Astrocyte (in vitro differentiated cells and primary cell): Measurements from ENCODE around the gene C12orf76. TPM values are rescaled to one million over a fixed set of nuclear protein-coding genes. Genes with fewer than 3 reads are reported as not detected.
A peak's percentile ranks its signal among the peaks of the same experiment; 100 is the strongest.

Experiments used
- DNase-seq: peaks from one replicate; pipeline ENCODE4 v3.0.0-alpha.2; 2010; ENCODE audit warnings: low read depth
- FAIRE-seq: peaks from 2 replicates; lab custom pipeline; 2011; peaks lifted over from hg19 to GRCh38; lab: Jason Lieb, UNC
- H2AFZ ChIP-seq: 2 replicates; pipeline ENCODE4 v1.6.0; 2012; ENCODE audit warnings: low read depth, low read length, inconsistent platforms
- H3K27ac ChIP-seq: 2 replicates; pipeline ENCODE4 v1.5.1; 2011; ENCODE audit warnings: low read depth, low read length, inconsistent platforms
- H3K27me3 ChIP-seq: 2 replicates; pipeline ENCODE4 v1.6.0; 2011; ENCODE audit warnings: low read length, inconsistent platforms; ENCODE audit not compliant: insufficient read depth
- H3K36me3 ChIP-seq: 2 replicates; pipeline ENCODE4 v1.5.1; 2011; ENCODE audit warnings: low read length, inconsistent platforms; ENCODE audit not compliant: insufficient read depth
- H3K4me1 ChIP-seq: 2 replicates; pipeline ENCODE4 v1.5.1; 2011; ENCODE audit warnings: low read length, inconsistent platforms; ENCODE audit not compliant: insufficient read depth
- H3K4me2 ChIP-seq: 2 replicates; pipeline ENCODE4 v1.6.0; 2012; ENCODE audit warnings: low read length, inconsistent platforms
- H3K4me3 ChIP-seq: 2 replicates; pipeline ENCODE4 v1.5.1; 2011; ENCODE audit warnings: low read depth, mild to moderate bottlenecking, low read length, inconsistent platforms; ENCODE audit not compliant: insufficient read depth
- H3K79me2 ChIP-seq: 2 replicates; pipeline ENCODE4 v1.6.0; 2012; ENCODE audit warnings: mild to moderate bottlenecking, low read length, inconsistent platforms; ENCODE audit not compliant: insufficient read depth
- H3K9ac ChIP-seq: 2 replicates; pipeline ENCODE4 v1.6.0; 2012; ENCODE audit warnings: mild to moderate bottlenecking, low read length, inconsistent platforms
- H3K9me3 ChIP-seq: 2 replicates; pipeline ENCODE4 v1.5.1; 2012; ENCODE audit warnings: low read depth, mild to moderate bottlenecking, low read length, inconsistent platforms; ENCODE audit not compliant: insufficient read depth
- H4K20me1 ChIP-seq: 2 replicates; pipeline ENCODE4 v1.6.0; 2012; ENCODE audit warnings: low read length, inconsistent platforms; ENCODE audit not compliant: insufficient read depth
- H3K27ac Mint-ChIP-seq: one replicate; pipeline ENCODE4 v1.8.0; 2021; ENCODE audit warnings: mild to moderate bottlenecking, mixed read lengths; ENCODE audit not compliant: unreplicated experiment
- H3K27me3 Mint-ChIP-seq: one replicate; pipeline ENCODE4 v1.8.0; 2021; ENCODE audit warnings: low read depth, mixed read lengths; ENCODE audit not compliant: unreplicated experiment
- H3K36me3 Mint-ChIP-seq: one replicate; pipeline ENCODE4 v1.8.0; 2021; ENCODE audit warnings: low read depth, mixed read lengths; ENCODE audit not compliant: unreplicated experiment
- H3K4me1 Mint-ChIP-seq: one replicate; pipeline ENCODE4 v1.8.0; 2021; ENCODE audit warnings: low read depth, mixed read lengths; ENCODE audit not compliant: unreplicated experiment
- H3K4me3 Mint-ChIP-seq: one replicate; pipeline ENCODE4 v1.8.0; 2021; ENCODE audit warnings: mild to moderate bottlenecking, moderate library complexity, mixed read lengths; ENCODE audit not compliant: unreplicated experiment
- H3K9me3 Mint-ChIP-seq: one replicate; pipeline ENCODE4 v1.8.0; 2021; ENCODE audit warnings: mild to moderate bottlenecking, mixed read lengths; ENCODE audit not compliant: unreplicated experiment
- EZH2 ChIP-seq: IDR thresholded peaks from 2 replicates; pipeline ENCODE4 v1.6.1; 2012; ENCODE audit warnings: mild to moderate bottlenecking, low read length, inconsistent platforms; ENCODE audit not compliant: insufficient read depth
- total RNA-seq: library from RNA; stranded (reverse); gene quantifications from 2 replicates; pipeline ENCODE4 v1.2.1, GENCODE V29; 2021
- TF ChIP-seq, protein P1 (sequence below): IDR thresholded peaks from 2 replicates; pipeline ENCODE4 v1.5.1; 2011; ENCODE audit warnings: low read depth, mild to moderate bottlenecking, inconsistent platforms, low read length, moderate library complexity; ENCODE audit not compliant: insufficient read depth

Gene C12orf76
- total RNA-seq, 1 donor from 2014 or later, result 13.0 TPM

DNA sequence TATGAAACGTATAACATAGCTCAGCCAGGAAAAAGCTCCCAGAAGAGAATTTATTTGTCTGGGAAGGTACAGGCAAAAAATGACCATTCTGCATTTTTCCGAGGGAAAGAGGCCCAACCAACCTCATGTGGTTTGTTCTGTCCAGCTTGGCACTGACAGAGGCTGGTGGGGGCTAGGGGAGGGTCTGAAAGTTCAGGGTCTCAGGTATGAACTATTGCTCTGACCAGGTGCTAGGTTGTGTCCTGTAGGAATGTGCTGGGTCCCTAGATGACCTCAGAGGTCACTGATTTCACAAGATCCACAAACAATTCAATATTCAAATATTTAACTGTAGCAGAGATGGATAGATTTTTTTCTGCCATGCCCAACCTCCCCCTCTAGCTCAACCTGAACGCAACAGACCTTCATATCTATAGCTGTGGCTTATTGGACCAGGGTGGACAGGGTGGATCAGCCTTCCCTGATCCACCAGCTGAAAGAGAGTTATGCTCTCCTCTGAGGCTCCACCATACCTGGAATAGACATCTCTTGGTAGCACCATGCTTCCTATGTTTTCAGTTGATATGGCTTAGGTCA, 42.9 kb upstream of the C12orf76 start:
- no peak overlapping the region for H2AFZ ChIP-seq
- H3K36me3 Mint-ChIP-seq, result no peaks in the 10 kb centered on the region
- no peak overlapping the region for H3K4me3 ChIP-seq
- H3K36me3 ChIP-seq, result no peaks in the 10 kb centered on the region
- H3K27me3 ChIP-seq, result peaks cover 10% of the 10 kb centered on the region
- no peak for DNase-seq
- no peak overlapping the region for H3K4me2 ChIP-seq
- no peaks in the 10 kb centered on the region for H3K9me3 ChIP-seq
- H3K4me1 Mint-ChIP-seq, result no peaks in the 10 kb centered on the region
- no peak for FAIRE-seq
- H3K9me3 Mint-ChIP-seq, result no peaks in the 10 kb centered on the region
- TF ChIP-seq, protein P1, sequence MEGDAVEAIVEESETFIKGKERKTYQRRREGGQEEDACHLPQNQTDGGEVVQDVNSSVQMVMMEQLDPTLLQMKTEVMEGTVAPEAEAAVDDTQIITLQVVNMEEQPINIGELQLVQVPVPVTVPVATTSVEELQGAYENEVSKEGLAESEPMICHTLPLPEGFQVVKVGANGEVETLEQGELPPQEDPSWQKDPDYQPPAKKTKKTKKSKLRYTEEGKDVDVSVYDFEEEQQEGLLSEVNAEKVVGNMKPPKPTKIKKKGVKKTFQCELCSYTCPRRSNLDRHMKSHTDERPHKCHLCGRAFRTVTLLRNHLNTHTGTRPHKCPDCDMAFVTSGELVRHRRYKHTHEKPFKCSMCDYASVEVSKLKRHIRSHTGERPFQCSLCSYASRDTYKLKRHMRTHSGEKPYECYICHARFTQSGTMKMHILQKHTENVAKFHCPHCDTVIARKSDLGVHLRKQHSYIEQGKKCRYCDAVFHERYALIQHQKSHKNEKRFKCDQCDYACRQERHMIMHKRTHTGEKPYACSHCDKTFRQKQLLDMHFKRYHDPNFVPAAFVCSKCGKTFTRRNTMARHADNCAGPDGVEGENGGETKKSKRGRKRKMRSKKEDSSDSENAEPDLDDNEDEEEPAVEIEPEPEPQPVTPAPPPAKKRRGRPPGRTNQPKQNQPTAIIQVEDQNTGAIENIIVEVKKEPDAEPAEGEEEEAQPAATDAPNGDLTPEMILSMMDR, result no peak
- no peak for TF ChIP-seq EZH2
- no peak overlapping the region for H3K4me3 Mint-ChIP-seq
- H3K27ac Mint-ChIP-seq, result peak overlapping the region; percentile 5
- H3K27ac ChIP-seq, result no peak overlapping the region
- no peak overlapping the region for H3K9ac ChIP-seq
- no peaks in the 10 kb centered on the region for H3K79me2 ChIP-seq
- H3K4me1 ChIP-seq, result no peaks in the 10 kb centered on the region
- H3K27me3 Mint-ChIP-seq, result peaks cover 31% of the 10 kb centered on the region
- no peaks in the 10 kb centered on the region for H4K20me1 ChIP-seq

DNA sequence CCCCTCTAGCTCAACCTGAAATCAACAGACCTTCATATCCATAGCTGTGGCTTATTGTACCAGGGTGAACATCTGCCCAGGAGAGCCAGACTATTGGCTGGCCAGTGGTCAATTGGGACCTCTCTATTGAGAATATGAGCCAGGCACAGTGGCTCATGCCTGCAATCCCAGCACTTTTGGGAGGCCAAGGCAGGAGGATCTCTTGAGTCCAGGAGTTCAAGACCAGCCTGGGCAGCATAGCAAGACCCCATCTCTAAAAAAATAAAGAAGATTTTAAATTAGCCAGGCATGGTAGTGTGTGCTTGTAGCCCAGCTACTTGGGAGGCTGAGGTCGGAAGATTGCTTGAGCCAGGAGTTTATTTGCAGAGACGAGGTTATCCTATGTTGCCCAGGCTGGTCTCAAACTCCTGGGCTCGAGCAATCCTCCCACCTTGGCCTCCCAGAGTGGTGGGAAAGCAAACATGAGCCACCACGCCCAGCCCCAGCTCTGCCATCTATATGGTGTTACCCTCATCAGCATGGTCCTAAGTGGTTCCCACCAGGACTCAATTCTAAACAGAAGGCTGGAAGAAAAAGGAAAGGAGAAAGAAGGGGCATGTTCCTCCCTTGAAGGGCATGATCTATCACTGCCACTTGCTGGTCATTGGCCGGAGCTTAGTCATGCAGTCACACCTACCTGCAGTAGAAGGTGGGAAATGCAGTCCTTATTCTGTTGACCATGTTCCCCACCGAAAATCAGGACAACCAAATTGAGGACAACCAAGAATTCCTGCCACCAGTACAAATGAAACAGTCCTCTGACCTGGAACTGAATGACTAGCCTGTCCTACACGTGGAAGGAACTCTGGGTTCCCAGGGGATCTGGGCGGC, 42.2 kb upstream of the C12orf76 start:
- no peaks in the 10 kb centered on the region for H3K79me2 ChIP-seq
- Mint-ChIP-seq H3K27me3 (peaks cover 35% of the 10 kb centered on the region), H3K4me3 (no peak overlapping the region), H3K27ac (no peak overlapping the region), H3K4me1 (no peaks in the 10 kb centered on the region), H3K36me3 (no peaks in the 10 kb centered on the region), H3K9me3 (peaks cover 3% of the 10 kb centered on the region)
- no peak overlapping the region for H3K4me2 ChIP-seq
- no peak overlapping the region for H3K27ac ChIP-seq
- DNase-seq (no peak), FAIRE-seq (no peak)
- H3K9me3 ChIP-seq, result no peaks in the 10 kb centered on the region
- no peak overlapping the region for H3K9ac ChIP-seq
- no peak overlapping the region for H2AFZ ChIP-seq
- TF ChIP-seq, protein P1, result no peak
- no peak for TF ChIP-seq EZH2
- H3K36me3 ChIP-seq, result no peaks in the 10 kb centered on the region
- H4K20me1 ChIP-seq, result no peaks in the 10 kb centered on the region
- peaks cover 10% of the 10 kb centered on the region for H3K27me3 ChIP-seq
- no peak overlapping the region for H3K4me3 ChIP-seq
- H3K4me1 ChIP-seq, result no peaks in the 10 kb centered on the region
